ENCODE data around the gene GPR42. TPM values are rescaled to one million over a fixed set of nuclear protein-coding genes. Genes with fewer than 3 reads are reported as not detected.
A peak's percentile ranks its signal among the peaks of the same experiment; 100 is the strongest.

GPR42 gene
- total and polyA plus RNA-seq, 12 donors, result not detected

- no peaks in the 10 kb centered on the region for H3K9me3 ChIP-seq (replicated peaks in 1 of 3)
- peak in 2 of 7 donors; percentile 9 to 31 for DNase-seq
- H3K4me1 ChIP-seq (replicated peaks in 1 of 2), result no peaks in the 10 kb centered on the region
- peaks cover 5% of the 10 kb centered on the region for H3K27me3 ChIP-seq
- no peak overlapping the region for H3K27ac ChIP-seq
- intact Hi-C loops (cut with DNase I), result loop anchor here in 1 of 2 donors (5.0 kb wide), 1 partner anchor 122 kb away; no protein-coding TSS in a partner anchor
- no peak for TF ChIP-seq CTCF (IDR thresholded peaks at IDR 0.05)
- TF ChIP-seq POLR2A (IDR thresholded peaks at IDR 0.05), result no peak
- no peaks in the 10 kb centered on the region for H3K36me3 ChIP-seq (replicated peaks in 1 of 2)
- H3K4me3 ChIP-seq, result no peak overlapping the region
- WGBS, 4 donors, result 75 to 82% (median 80%) methylated on average over 12 to 17 of the region's 17 CpGs
Observed at GRCh38 chr19:35349614-35350521, 21.0 kb upstream of the GPR42 start.

- DNase-seq, result peak in 1 of 7 donors; percentile 9
- no peak overlapping the region for H3K4me3 ChIP-seq
- H3K4me1 ChIP-seq (replicated peaks in 1 of 2), result no peaks in the 10 kb centered on the region
- WGBS, 4 donors, result 76 to 89% (median 85%) methylated on average over 6 to 7 of the region's 7 CpGs
- no peak overlapping the region for H3K27ac ChIP-seq
- H3K36me3 ChIP-seq (replicated peaks in 1 of 2), result no peaks in the 10 kb centered on the region
- H3K9me3 ChIP-seq (replicated peaks in 1 of 3), result no peaks in the 10 kb centered on the region
- TF ChIP-seq POLR2A (IDR thresholded peaks at IDR 0.05), result no peak
- no peak for TF ChIP-seq CTCF (IDR thresholded peaks at IDR 0.05)
- intact Hi-C loops (cut with DNase I), result loop anchor here in 1 of 2 donors (5.0 kb wide), 1 partner anchor 122 kb away; no protein-coding TSS in a partner anchor
- peaks cover 5% of the 10 kb centered on the region for H3K27me3 ChIP-seq
Observed at GRCh38 chr19:35350591-35350990, 20.3 kb upstream of the GPR42 start.

- peaks cover 5% of the 10 kb centered on the region for H3K27me3 ChIP-seq
- TF ChIP-seq POLR2A (IDR thresholded peaks at IDR 0.05), result no peak
- TF ChIP-seq CTCF (IDR thresholded peaks at IDR 0.05), result no peak
- DNase-seq, result peak in 1 of 7 donors; percentile 7
- no peaks in the 10 kb centered on the region for H3K36me3 ChIP-seq (replicated peaks in 1 of 2)
- H3K9me3 ChIP-seq (replicated peaks in 1 of 3), result no peaks in the 10 kb centered on the region
- WGBS, 4 donors, result 86 to 92% (median 89%) methylated on average over 31 to 47 of the region's 47 CpGs
- H3K27ac ChIP-seq, result no peak overlapping the region
- no peak overlapping the region for H3K4me3 ChIP-seq
- H3K4me1 ChIP-seq (replicated peaks in 1 of 2), result no peaks in the 10 kb centered on the region
- intact Hi-C loops (cut with DNase I), result loop anchor here (2.0 to 5.0 kb wide), 3 partner anchors 117 to 143 kb away; no protein-coding TSS in a partner anchor
Observed at GRCh38 chr19:35351411-35352176, 19.3 kb upstream of the GPR42 start.

GRCh38 chr19:35352177-35352447 is 18.8 kb upstream of the GPR42 start:
- Histone ChIP-seq H3K4me1 (replicated peaks in 1 of 2) (no peaks in the 10 kb centered on the region), H3K27me3 (peaks cover 5% of the 10 kb centered on the region), H3K27ac (no peak overlapping the region), H3K4me3 (no peak overlapping the region), H3K9me3 (replicated peaks in 1 of 3) (no peaks in the 10 kb centered on the region), H3K36me3 (replicated peaks in 1 of 2) (no peaks in the 10 kb centered on the region)
- 71 to 89% (median 76%) methylated on average over 7 to 18 of the region's 18 CpGs for WGBS, 4 donors
- intact Hi-C loops (cut with DNase I), result loop anchor here (2.0 to 5.0 kb wide), 3 partner anchors 117 to 143 kb away; no protein-coding TSS in a partner anchor
- TF ChIP-seq CTCF (IDR thresholded peaks at IDR 0.05), result no peak
- no peak for TF ChIP-seq POLR2A (IDR thresholded peaks at IDR 0.05)
- DNase-seq, result no peak

Measured in adrenal gland (tissue), 12 donors.